ENCODE measurements around the gene RPS6KC1. TPM values are rescaled to one million over a fixed set of nuclear protein-coding genes. Genes with fewer than 3 reads are reported as not detected.
"Not testable (repeated sequence)": the region's sequence is repeated elsewhere in the genome, so short reads cannot be mapped to it uniquely, and the experiment has no call there.

Gene RPS6KC1
- total RNA-seq, 1 donor from 2014 or later, result 9.3 TPM

DNA sequence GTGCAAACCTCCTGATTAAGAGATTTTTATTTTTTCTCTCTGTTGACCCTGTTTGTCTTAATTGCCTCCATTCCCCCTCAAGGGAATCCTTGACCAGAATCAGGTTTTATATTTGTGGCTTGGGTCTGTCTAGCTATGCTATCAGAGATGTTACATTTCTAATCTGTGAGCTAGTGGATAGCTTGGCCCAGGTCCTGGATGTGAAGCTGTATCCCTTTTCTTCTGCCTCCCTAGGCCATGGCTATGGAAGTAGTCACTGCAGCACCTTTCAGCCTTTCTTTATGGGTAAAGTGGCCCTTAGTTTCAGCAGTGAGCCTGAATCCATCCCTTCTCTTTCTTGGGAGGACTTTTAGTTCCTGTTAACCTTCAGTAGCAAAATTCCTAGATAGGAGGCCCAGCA is 18.4 kb upstream of the RPS6KC1 start:
- DNase-seq, result no peak
- Histone ChIP-seq H3K9me3 (replicated peaks) (no peaks in the 10 kb centered on the region), H3K4me3 (no peak overlapping the region), H3K4me1 (no peaks in the 10 kb centered on the region), H3K27me3 (ENCODE audit: low read depth) (peaks cover 80% of the 10 kb centered on the region), H3K36me3 (no peaks in the 10 kb centered on the region), H3K27ac (replicated peaks) (no peak overlapping the region)
- intact Hi-C loops (cut with micrococcal nuclease), result no loop called here
- TF ChIP-seq, protein P1, sequence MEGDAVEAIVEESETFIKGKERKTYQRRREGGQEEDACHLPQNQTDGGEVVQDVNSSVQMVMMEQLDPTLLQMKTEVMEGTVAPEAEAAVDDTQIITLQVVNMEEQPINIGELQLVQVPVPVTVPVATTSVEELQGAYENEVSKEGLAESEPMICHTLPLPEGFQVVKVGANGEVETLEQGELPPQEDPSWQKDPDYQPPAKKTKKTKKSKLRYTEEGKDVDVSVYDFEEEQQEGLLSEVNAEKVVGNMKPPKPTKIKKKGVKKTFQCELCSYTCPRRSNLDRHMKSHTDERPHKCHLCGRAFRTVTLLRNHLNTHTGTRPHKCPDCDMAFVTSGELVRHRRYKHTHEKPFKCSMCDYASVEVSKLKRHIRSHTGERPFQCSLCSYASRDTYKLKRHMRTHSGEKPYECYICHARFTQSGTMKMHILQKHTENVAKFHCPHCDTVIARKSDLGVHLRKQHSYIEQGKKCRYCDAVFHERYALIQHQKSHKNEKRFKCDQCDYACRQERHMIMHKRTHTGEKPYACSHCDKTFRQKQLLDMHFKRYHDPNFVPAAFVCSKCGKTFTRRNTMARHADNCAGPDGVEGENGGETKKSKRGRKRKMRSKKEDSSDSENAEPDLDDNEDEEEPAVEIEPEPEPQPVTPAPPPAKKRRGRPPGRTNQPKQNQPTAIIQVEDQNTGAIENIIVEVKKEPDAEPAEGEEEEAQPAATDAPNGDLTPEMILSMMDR (IDR thresholded peaks at IDR 0.05; ENCODE audit: borderline replicate concordance), result no peak

DNA sequence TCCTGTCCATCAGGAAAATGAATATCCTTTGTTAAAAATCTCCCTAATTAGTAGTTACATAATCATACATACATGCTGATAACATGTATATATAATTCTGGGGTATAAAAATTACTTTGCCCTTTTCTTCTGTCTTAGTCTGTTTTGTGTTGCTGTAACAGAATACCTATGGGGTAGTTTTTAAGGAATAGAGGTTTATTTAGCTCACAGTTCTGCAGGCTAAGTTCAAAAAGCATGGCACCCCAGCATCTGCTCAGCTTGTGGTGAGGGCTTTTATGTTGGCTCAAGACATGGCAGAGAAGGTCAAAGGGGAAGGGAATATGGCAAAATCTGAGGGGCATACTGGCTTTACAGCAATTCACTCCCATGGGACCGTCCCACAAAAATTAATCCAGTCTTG is 16.3 kb upstream of the RPS6KC1 start:
- Histone ChIP-seq H3K9me3 (replicated peaks) (no peaks in the 10 kb centered on the region), H3K36me3 (no peaks in the 10 kb centered on the region), H3K27me3 (ENCODE audit: low read depth) (peaks cover 66% of the 10 kb centered on the region), H3K4me1 (no peaks in the 10 kb centered on the region), H3K4me3 (no peak overlapping the region), H3K27ac (replicated peaks) (no peak overlapping the region)
- intact Hi-C loops (cut with micrococcal nuclease), result no loop called here
- DNase-seq, result no peak
- TF ChIP-seq, protein P1 (IDR thresholded peaks at IDR 0.05; ENCODE audit: borderline replicate concordance), result no peak

DNA sequence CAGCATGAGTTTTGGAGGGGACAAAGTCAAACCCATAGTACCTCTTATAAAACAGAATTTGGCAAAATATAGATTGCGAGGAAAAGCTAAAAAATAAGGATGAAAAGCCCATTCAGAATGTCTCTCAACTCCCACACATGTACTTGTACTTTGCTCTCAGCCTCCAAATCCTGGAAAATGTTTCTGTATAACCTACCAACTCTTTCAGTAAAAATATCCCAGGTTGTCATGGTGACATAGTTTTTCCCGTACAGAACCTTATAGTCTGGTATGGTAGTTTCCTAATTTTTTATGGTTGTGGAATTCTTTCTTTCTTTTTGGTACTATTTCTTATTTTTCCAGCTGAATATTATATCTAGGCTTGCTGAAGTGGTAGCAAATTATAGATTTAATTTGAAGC is 15.5 kb upstream of the RPS6KC1 start:
- intact Hi-C loops (cut with micrococcal nuclease), result no loop called here
- H3K4me3 ChIP-seq, result no peak overlapping the region
- H3K36me3 ChIP-seq, result no peaks in the 10 kb centered on the region
- no peak for DNase-seq
- no peaks in the 10 kb centered on the region for H3K9me3 ChIP-seq (replicated peaks)
- no peak overlapping the region for H3K27ac ChIP-seq (replicated peaks)
- H3K4me1 ChIP-seq, result no peaks in the 10 kb centered on the region
- TF ChIP-seq, protein P1 (IDR thresholded peaks at IDR 0.05; ENCODE audit: borderline replicate concordance), result no peak
- peaks cover 66% of the 10 kb centered on the region for H3K27me3 ChIP-seq (ENCODE audit: low read depth)

DNA sequence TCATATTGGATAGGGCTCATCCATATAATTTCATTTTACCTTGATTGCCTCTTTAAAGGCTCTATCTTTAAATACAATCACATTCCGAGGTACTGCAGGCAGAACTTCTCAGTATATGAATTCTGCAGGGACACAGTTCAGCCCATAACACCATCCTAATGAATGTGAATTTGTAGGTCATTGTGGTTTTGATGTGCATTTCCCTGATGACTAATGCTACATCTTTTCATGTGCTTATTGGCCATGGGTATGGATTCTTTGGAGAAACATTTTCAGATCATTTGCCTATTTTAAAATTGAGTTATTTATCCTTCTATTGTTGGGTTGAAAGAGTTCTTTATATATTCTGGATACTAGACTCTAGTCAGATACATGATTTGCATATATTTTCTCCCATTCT is 9.6 kb upstream of the RPS6KC1 start:
- Histone ChIP-seq H3K4me3 (no peak overlapping the region), H3K27me3 (ENCODE audit: low read depth) (peaks cover 79% of the 10 kb centered on the region), H3K27ac (replicated peaks) (no peak overlapping the region), H3K9me3 (replicated peaks) (no peaks in the 10 kb centered on the region), H3K36me3 (no peaks in the 10 kb centered on the region), H3K4me1 (no peaks in the 10 kb centered on the region)
- TF ChIP-seq, protein P1 (IDR thresholded peaks at IDR 0.05; ENCODE audit: borderline replicate concordance), result no peak
- DNase-seq, result no peak
- intact Hi-C loops (cut with micrococcal nuclease), result no loop called here

DNA sequence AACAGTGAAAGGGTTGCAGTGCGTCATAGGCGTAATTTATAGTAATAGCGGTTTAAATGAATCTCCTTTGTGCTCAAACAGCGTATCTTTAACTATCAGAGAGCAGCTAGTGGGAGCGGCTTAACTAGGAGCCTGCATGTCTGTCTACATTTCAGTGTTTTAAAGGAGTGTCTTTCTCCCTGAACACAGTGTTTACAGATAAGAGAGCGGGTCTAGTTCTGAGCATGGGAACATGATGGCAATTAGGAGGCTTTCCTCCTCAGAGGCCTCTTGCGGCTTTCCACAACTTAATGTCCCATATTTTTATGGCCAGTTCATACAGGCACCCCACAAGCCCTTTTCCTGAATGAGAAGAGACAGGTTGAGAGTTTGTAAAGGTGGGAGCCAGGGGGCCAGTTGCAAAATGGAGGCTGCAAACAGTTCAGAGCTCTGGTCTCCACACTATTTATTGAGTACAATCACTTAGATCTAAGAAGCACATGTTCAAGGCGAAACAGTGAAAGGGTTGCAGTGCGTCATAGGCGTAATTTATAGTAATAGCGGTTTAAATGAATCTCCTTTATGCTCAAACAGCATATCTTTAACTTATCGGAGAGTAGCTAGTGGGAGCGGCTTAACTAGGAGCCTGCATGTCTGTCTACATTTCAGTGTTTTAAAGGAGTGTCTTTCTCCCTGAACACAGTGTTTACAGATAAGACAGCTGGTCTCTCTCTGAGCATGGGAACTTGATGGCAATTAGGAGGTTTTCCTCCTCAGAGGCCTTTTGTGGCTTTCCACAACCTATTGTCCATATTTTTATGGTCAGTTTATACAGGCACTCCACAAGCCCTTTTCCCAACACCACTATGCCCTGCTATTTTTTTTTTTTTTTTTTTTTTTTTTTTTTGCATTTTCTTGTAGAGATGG is 5.5 kb upstream of the RPS6KC1 start:
- H3K27ac ChIP-seq (replicated peaks); DNase-seq; H3K9me3 ChIP-seq (replicated peaks); H3K4me1 ChIP-seq; intact Hi-C loops (cut with micrococcal nuclease); H3K36me3 ChIP-seq; H3K4me3 ChIP-seq: not testable (repeated sequence)
- H3K27me3 ChIP-seq (ENCODE audit: low read depth), result peaks cover 83% of the 10 kb centered on the region

DNA sequence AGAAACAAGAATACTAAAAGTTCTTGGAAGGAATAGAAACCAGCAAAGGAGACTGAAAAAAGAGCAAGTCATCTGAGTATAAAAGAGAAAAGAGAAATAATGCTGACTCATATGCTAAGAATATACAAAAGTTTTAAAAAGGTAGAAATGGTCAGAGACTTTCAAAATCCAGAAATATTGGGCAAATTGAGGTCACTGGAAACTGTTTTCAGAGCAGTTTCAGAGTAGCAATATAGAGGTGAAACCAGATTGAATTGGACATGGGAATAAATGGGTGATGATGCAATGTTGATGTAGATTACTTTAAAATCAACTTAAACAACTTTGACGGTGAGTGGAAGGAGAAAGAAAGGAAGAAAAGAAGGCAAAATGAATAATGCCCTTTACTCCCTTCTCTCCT is 1.8 kb upstream of the RPS6KC1 start:
- no peak overlapping the region for H3K27ac ChIP-seq (replicated peaks)
- no peaks in the 10 kb centered on the region for H3K36me3 ChIP-seq
- peaks cover 35% of the 10 kb centered on the region for H3K4me1 ChIP-seq
- peaks cover 53% of the 10 kb centered on the region for H3K27me3 ChIP-seq (ENCODE audit: low read depth)
- DNase-seq, result no peak
- no peak overlapping the region for H3K4me3 ChIP-seq
- intact Hi-C loops (cut with micrococcal nuclease), result no loop called here
- TF ChIP-seq, protein P1 (IDR thresholded peaks at IDR 0.05; ENCODE audit: borderline replicate concordance), result no peak
- no peaks in the 10 kb centered on the region for H3K9me3 ChIP-seq (replicated peaks)

Measured in left ventricle myocardium inferior (tissue), 1 donor.